Transverse colon (tissue), 4 donors: ENCODE measurements around the gene LRRC9. TPM values are rescaled to one million over a fixed set of nuclear protein-coding genes. Genes with fewer than 3 reads are reported as not detected.
"Not testable (repeated sequence)": the region's sequence is repeated elsewhere in the genome, so short reads cannot be mapped to it uniquely, and the experiment has no call there.

Experiments
- DNase-seq: peaks from one replicate; pipeline ENCODE4 v3.0.0-alpha.2; 2019
- H3K27ac ChIP-seq, 4 donors: fragments of 200-600 bp; sonication (generic); 2 replicates each; pipeline ENCODE4 v1.5.1; 2016 to 2018; ENCODE audit warnings: inconsistent platforms in 4 of 4
- H3K27me3 ChIP-seq: fragments of 200-600 bp; sonication (generic); 2 replicates; pipeline ENCODE4 v1.5.1; 2017; ENCODE audit warnings: inconsistent platforms
- H3K36me3 ChIP-seq, 4 donors: fragments of 200-600 bp; sonication (generic); 2 replicates each; pipeline ENCODE4 v1.5.1; 2017 to 2019; ENCODE audit warnings: inconsistent platforms in 4 of 4
- H3K4me1 ChIP-seq, 4 donors: fragments of 200-600 bp; sonication (generic); 2 replicates each; pipeline ENCODE4 v1.5.1; 2017 to 2020; ENCODE audit warnings: inconsistent platforms in 4 of 4
- H3K4me3 ChIP-seq, 4 donors: fragments of 200-600 bp; sonication (generic); 1 replicate in 1 of 4; 2 replicates in 3 of 4; pipeline versions ENCODE4 v1.5.1 to v1.6.1; 2017 to 2019; ENCODE audit warnings: inconsistent platforms in 4 of 4
- H3K9me3 ChIP-seq, 2 donors: fragments of 200-600 bp; sonication (generic); 2 replicates each; pipeline ENCODE4 v1.5.1; 2017 to 2019; ENCODE audit warnings: inconsistent platforms in 2 of 2
- EP300 ChIP-seq: sonication (generic); formaldehyde crosslinking; IDR thresholded peaks from one replicate; pipeline ENCODE4 v1.6.1; 2017; ENCODE audit warnings: antibody characterized with exemption, low read depth
- POLR2A ChIP-seq: fragments of 450-650 bp; IDR thresholded peaks from one replicate; pipeline ENCODE4 v1.6.1; 2016; ENCODE audit warnings: antibody characterized with exemption, mild to moderate bottlenecking, moderate library complexity
- POLR2AphosphoS5 ChIP-seq, 3 donors: sonication (generic); formaldehyde crosslinking; IDR thresholded peaks; one replicate each; pipeline ENCODE4 v1.6.1; 2016; ENCODE audit warnings: antibody characterized with exemption in 3 of 3
- WGBS, 2 donors: methylation state at CpG; one replicate each; pipeline ENCODE4 v1.1.5; 2018; ENCODE audit warnings: low coverage in 1 of 2; 5-methylcytosine and 5-hydroxymethylcytosine counted together
- in situ Hi-C, 4 donors: fragments of 200-750 bp; cut with MboI; loops; one replicate each; pipeline versions ENCODE4 v1.15.0 to v1.15.1; 2017; ENCODE audit warnings: low sequenced_read_pairs in 3 of 4, low pct_ligation_motif_present in 1 of 4, low pct_unique_long_range_greater_than_20kb in 1 of 4
- intact Hi-C: fragments of 100-400 bp; cut with DNase I; formaldehyde crosslinking; loops from one replicate; pipeline ENCODE4 v1.15.1; 2023; ENCODE audit warnings: low total_unique reads
- total RNA-seq, 4 donors: library from RNA; depleted of rRNA; stranded (reverse); fragments of >200 nt; gene quantifications; one replicate each; pipeline ENCODE4 v1.1.0, GENCODE V29; 2016
- TF ChIP-seq, protein P1 (sequence below), 5 experiments: fragments of 200-600 bp in 3 of 5; fragments of 450-650 bp in 2 of 5; sonication (generic) in 3 of 5; IDR thresholded peaks; 1 replicate in 2 of 5; 2 replicates in 3 of 5; pipeline ENCODE4 v1.5.1; 2016 to 2017; ENCODE audit warnings: antibody characterized with exemption in 5 of 5, inconsistent platforms in 3 of 5, mild to moderate bottlenecking in 2 of 5, moderate library complexity in 1 of 5

Gene LRRC9
- total RNA-seq, 4 donors from 2014 or later = not detected

- no peaks in the 10 kb centered on the region for H3K27me3 ChIP-seq
- no peak overlapping the region for H3K4me3 ChIP-seq
- peaks cover 0 to 28% (median under 1%) of the 10 kb centered on the region in 4 donors for H3K4me1 ChIP-seq
- WGBS, 2 donors = 33 to 43% methylated on average over 1 of the region's 1 CpG
- in situ Hi-C loops = no loop called here
- H3K9me3 ChIP-seq = no peaks in the 10 kb centered on the region
- DNase-seq = no peak
- intact Hi-C loops = no loop called here
- H3K36me3 ChIP-seq = no peaks in the 10 kb centered on the region
- peak overlapping the region in 1 of 4 donors; percentile 7 for H3K27ac ChIP-seq
- TF ChIP-seq POLR2AphosphoS5 (IDR thresholded peaks at IDR 0.05) (peak in 1 of 3 donors; percentile 18), POLR2A (no peak), EP300 (no peak)
- TF ChIP-seq, protein P1, sequence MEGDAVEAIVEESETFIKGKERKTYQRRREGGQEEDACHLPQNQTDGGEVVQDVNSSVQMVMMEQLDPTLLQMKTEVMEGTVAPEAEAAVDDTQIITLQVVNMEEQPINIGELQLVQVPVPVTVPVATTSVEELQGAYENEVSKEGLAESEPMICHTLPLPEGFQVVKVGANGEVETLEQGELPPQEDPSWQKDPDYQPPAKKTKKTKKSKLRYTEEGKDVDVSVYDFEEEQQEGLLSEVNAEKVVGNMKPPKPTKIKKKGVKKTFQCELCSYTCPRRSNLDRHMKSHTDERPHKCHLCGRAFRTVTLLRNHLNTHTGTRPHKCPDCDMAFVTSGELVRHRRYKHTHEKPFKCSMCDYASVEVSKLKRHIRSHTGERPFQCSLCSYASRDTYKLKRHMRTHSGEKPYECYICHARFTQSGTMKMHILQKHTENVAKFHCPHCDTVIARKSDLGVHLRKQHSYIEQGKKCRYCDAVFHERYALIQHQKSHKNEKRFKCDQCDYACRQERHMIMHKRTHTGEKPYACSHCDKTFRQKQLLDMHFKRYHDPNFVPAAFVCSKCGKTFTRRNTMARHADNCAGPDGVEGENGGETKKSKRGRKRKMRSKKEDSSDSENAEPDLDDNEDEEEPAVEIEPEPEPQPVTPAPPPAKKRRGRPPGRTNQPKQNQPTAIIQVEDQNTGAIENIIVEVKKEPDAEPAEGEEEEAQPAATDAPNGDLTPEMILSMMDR (IDR thresholded peaks at IDR 0.05) = no peak
Observed at GRCh38 chr14:59931237-59931636, 11.3 kb downstream of the LRRC9 start.

DNA sequence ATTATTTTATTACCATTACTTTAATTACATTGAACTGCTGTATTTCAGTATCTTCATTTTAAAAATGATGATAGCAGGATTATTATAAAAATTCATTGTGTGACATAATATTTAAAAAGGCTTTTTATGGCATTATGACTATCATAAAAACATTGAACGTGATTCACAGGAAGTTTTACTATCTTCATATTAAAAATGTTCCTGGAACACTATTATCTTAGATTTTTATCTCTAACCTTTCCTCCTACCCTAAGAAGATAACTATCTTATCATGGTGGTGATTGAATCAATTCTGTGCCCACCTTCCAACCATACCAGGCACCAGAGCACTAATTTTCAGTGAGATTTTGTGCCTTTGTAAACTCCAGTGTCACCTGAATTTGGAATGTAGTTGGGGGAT, 16.2 kb downstream of the LRRC9 start:
- no peaks in the 10 kb centered on the region for H3K27me3 ChIP-seq
- H3K4me3 ChIP-seq = no peak overlapping the region
- H3K36me3 ChIP-seq = no peaks in the 10 kb centered on the region
- WGBS, 2 donors = 36 to 50% methylated on average over 1 of the region's 1 CpG
- DNase-seq = no peak
- intact Hi-C loops (no loop called here), in situ Hi-C loops (no loop called here)
- H3K27ac ChIP-seq = no peak overlapping the region
- no peaks in the 10 kb centered on the region for H3K9me3 ChIP-seq
- H3K4me1 ChIP-seq = peaks cover 0 to 31% (median 3%) of the 10 kb centered on the region in 4 donors
- TF ChIP-seq, protein P1 (IDR thresholded peaks at IDR 0.05) = no peak
- TF ChIP-seq POLR2AphosphoS5 (IDR thresholded peaks at IDR 0.05) = no peak
- no peak for TF ChIP-seq POLR2A
- TF ChIP-seq EP300 = no peak

GRCh38 chr14:59939828-59940227, 19.9 kb downstream of the LRRC9 start:
- Histone ChIP-seq H3K4me1 (peaks cover 0 to 15% (median 3%) of the 10 kb centered on the region in 4 donors), H3K4me3 (no peak overlapping the region), H3K27me3 (no peaks in the 10 kb centered on the region), H3K36me3 (no peaks in the 10 kb centered on the region), H3K27ac (no peak overlapping the region), H3K9me3 (no peaks in the 10 kb centered on the region)
- intact Hi-C loops (no loop called here), in situ Hi-C loops (no loop called here)
- WGBS, 2 donors = 59 to 75% methylated on average over 3 of the region's 3 CpGs
- no peak for TF ChIP-seq EP300
- TF ChIP-seq, protein P1 (IDR thresholded peaks at IDR 0.05) = no peak
- TF ChIP-seq POLR2A = no peak
- no peak for TF ChIP-seq POLR2AphosphoS5 (IDR thresholded peaks at IDR 0.05)
- no peak for DNase-seq

- in situ Hi-C loops, H3K36me3 ChIP-seq, H3K4me3 ChIP-seq, H3K27ac ChIP-seq, DNase-seq, intact Hi-C loops, H3K27me3 ChIP-seq, H3K4me1 ChIP-seq, H3K9me3 ChIP-seq: not testable (repeated sequence)
- 66 to 76% methylated on average over 2 to 10 of the region's 10 CpGs for WGBS, 2 donors
Observed at GRCh38 chr14:59942296-59942862, 22.4 kb downstream of the LRRC9 start.

GRCh38 chr14:59944909-59945308, 25.0 kb downstream of the LRRC9 start:
- in situ Hi-C loops = no loop called here
- DNase-seq = no peak

DNA sequence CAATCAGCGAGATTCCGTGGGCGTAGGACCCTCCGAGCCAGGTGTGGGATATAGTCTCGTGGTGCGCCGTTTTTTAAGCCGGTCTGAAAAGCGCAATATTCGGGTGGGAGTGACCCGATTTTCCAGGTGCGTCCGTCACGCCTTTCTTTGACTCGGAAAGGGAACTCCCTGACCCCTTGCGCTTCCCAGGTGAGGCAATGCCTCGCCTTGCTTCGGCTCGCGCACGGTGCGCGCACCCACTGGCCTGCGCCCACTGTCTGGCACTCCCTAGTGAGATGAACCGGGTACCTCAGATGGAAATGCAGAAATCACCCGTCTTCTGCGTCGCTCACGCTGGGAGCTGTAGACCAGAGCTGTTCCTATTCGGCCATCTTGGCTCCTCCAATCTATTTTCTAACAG, 32.2 kb downstream of the LRRC9 start:
- H3K27me3 ChIP-seq, DNase-seq, H3K4me1 ChIP-seq, intact Hi-C loops, H3K9me3 ChIP-seq, H3K36me3 ChIP-seq, H3K4me3 ChIP-seq, H3K27ac ChIP-seq, in situ Hi-C loops: not testable (repeated sequence)
- 62 to 71% methylated on average over 5 to 23 of the region's 30 CpGs for WGBS, 2 donors

More at GRCh38 chr14:59944909-59945308, 25.0 kb downstream of the LRRC9 start:
- no peak for TF ChIP-seq POLR2AphosphoS5 (IDR thresholded peaks at IDR 0.05)
- TF ChIP-seq POLR2A = no peak
- TF ChIP-seq, protein P1 (IDR thresholded peaks at IDR 0.05) = no peak
- no peak for TF ChIP-seq EP300
- Histone ChIP-seq H3K36me3 (no peaks in the 10 kb centered on the region), H3K4me1 (no peaks in the 10 kb centered on the region), H3K27ac (no peak overlapping the region), H3K27me3 (no peaks in the 10 kb centered on the region), H3K4me3 (no peak overlapping the region), H3K9me3 (no peaks in the 10 kb centered on the region)
- intact Hi-C loops = no loop called here

DNA sequence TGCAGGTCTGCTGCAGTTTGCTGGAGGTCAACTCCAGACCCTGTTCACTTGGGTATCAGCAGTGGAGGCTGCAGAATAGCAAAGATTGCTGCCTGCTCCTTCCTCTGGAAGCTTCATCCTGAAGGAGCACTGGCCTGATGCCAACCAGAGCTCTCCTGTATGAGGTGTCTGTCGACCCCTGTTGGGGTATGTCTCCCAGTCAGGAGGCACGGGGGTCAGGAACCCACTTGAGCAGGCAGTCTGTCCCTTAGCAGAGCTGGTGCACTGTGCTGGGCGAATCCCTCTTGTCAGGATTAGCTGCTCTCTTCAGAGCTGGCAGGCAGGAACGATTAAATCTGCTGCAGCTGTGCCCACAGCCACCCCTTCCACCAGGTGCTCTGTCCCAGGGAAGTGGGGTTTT, 37.9 kb downstream of the LRRC9 start:
- in situ Hi-C loops, H3K36me3 ChIP-seq, intact Hi-C loops, H3K27me3 ChIP-seq, DNase-seq, H3K27ac ChIP-seq, H3K9me3 ChIP-seq, H3K4me3 ChIP-seq, H3K4me1 ChIP-seq: not testable (repeated sequence)
- 74% methylated on average over 3 of the region's 4 CpGs; no CpG with 5 or more reads in 1 of the 2 donors for WGBS, 2 donors
